Measurements from ENCODE around the gene HOXC6.

The HOXC6 gene

GRCh38 chr12:53982648-53983567, 45.3 kb upstream of the HOXC6 start:
- DNase-seq (ENCODE audit: extremely low read depth, low read depth) = no peak
- no peak for TF ChIP-seq CTCF (IDR thresholded peaks at IDR 0.05; ENCODE audit: low read depth, low read length)

DNA sequence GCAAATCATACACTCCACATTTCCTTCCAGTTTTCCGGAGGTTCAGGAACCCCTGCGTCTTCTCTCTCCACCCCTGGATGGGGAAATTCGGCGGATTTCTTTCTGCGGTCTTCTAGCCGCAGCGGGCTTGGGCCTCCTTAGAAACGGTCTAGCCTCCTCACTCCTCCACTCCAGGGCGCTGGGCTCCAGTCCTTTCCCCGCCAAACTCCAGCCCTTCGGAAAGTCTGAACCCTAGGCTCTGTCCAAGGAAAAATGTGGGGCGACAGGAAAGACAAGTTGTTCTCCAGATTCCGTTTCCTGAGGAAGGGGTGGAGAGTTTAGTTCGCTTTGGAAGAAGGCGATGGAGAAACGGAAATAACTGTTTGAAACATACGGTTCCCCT, 44.7 kb upstream of the HOXC6 start:
- DNase-seq (ENCODE audit: extremely low read depth, low read depth) = no peak
- no peak for TF ChIP-seq CTCF (IDR thresholded peaks at IDR 0.05; ENCODE audit: low read depth, low read length)

- no peak for TF ChIP-seq CTCF (IDR thresholded peaks at IDR 0.05; ENCODE audit: low read depth, low read length)
- DNase-seq (ENCODE audit: extremely low read depth, low read depth) = no peak
These were observed 44.2 kb upstream of the HOXC6 start for GRCh38 chr12:53983950-53984572.

DNA sequence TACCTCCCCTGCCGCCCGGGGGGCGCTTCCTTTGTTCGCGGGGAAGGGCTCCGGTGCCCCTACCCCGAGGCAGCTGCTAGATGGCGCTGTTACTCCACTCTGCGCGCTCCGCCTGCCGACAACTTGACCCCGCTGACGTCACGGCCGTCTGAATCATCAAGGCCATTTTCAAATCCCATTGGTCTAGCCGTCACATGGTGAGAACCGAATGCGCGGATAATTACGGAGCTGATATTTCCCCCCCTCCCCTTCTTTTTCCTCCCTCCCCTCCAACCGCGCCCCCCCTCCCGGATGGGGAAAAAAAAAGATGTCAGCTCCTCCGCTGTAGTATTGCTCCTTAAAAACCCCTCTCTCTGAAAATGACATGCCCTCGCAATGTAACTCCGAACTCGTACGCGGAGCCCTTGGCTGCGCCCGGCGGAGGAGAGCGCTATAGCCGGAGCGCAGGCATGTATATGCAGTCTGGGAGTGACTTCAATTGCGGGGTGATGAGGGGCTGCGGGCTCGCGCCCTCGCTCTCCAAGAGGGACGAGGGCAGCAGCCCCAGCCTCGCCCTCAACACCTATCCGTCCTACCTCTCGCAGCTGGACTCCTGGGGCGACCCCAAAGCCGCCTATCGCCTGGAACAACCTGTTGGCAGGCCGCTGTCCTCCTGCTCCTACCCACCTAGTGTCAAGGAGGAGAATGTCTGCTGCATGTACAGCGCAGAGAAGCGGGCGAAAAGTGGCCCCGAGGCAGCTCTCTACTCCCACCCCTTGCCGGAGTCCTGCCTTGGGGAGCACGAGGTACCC, 43.1 kb upstream of the HOXC6 start, which contains the start of gene HOXC10:
HOXC10 (plus strand) TSS at position 246 of the 791 bp plus-strand sequence; CDS start at position 360, 114 bp downstream.
- peak; percentile 44 for TF ChIP-seq CTCF (IDR thresholded peaks at IDR 0.05; ENCODE audit: low read depth, low read length)
- DNase-seq (ENCODE audit: extremely low read depth, low read depth) = peak; percentile 11

DNA sequence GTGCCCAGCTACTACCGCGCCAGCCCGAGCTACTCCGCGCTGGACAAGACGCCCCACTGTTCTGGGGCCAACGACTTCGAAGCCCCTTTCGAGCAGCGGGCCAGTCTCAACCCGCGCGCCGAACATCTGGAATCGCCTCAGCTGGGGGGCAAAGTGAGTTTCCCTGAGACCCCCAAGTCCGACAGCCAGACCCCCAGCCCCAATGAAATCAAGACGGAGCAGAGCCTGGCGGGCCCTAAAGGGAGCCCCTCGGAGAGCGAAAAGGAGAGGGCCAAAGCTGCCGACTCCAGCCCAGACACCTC, 42.6 kb upstream of the HOXC6 start:
- no peak for TF ChIP-seq CTCF (IDR thresholded peaks at IDR 0.05; ENCODE audit: low read depth, low read length)
- DNase-seq (ENCODE audit: extremely low read depth, low read depth) = no peak

DNA sequence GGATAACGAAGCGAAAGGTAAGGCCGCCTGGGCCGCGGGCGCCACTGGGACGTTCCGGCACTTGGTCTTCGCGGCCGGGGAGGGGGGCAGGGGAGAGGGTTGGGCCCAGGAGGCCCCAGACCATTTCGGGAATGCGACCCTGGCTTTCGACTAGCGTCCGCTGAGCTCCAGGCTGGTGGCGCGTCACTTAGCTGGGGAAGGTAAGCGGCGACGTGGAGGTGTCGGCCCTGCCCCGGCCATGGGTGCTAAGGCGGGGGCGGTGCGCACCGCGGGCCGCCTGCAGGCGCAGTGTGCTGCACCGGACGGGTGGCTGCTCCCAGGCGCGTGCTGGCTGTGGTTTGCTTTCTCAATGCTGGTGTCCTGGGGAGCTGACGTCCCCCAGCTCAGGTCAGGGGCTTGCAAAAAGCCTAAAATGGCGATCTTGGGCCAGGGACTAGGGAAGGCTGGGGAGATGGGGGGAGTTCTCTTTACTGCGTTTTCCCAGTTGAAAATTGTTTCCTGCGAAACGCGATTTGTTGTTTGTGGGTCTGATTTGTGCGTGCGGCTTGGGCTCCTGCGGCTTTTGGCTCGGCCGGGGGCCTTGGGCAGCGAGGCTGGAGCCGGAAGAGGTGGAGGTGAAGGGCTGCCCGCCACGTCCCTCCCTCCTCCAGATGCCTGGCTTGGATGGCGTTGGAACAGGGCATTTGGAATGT, 42.1 kb upstream of the HOXC6 start:
- TF ChIP-seq CTCF (IDR thresholded peaks at IDR 0.05; ENCODE audit: low read depth, low read length) = no peak
- DNase-seq (ENCODE audit: extremely low read depth, low read depth) = no peak

Measured in AG09319 (cell line).